SIG-M5 treated with dmso at 0.1 percent for 504 hours (cell line): ENCODE results near the gene GRHPR.
"Not testable (repeated sequence)": the region's sequence is repeated elsewhere in the genome, so short reads cannot be mapped to it uniquely, and the experiment has no call there.

Experiments used
- DNase-seq: peaks from one replicate; lab custom pipeline; 2025; ENCODE audit not compliant: unreplicated experiment; lab: John Stamatoyannopoulos, UW

Gene GRHPR

GRCh38 chr9:37420271-37421215 is 2.0 kb upstream of the GRHPR start:
- DNase-seq: no peak

GRCh38 chr9:37421914-37422288 is 595 bp upstream of the GRHPR start:
- DNase-seq: no peak

GRCh38 chr9:37423508-37423907 is 1.0 kb downstream of the GRHPR start:
- no peak for DNase-seq

GRCh38 chr9:37424204-37424685 is 1.7 kb downstream of the GRHPR start:
- no peak for DNase-seq

- no peak for DNase-seq
Observed at GRCh38 chr9:37424686-37425297, 2.3 kb downstream of the GRHPR start.

- DNase-seq: no peak
Observed at GRCh38 chr9:37425298-37425752, 2.8 kb downstream of the GRHPR start.

GRCh38 chr9:37426431-37426830 is 3.9 kb downstream of the GRHPR start:
- not testable (repeated sequence) for DNase-seq

- DNase-seq: no peak
Observed at GRCh38 chr9:37426846-37427245, 4.3 kb downstream of the GRHPR start.

- no peak for DNase-seq
Observed at GRCh38 chr9:37428345-37428744, 5.8 kb downstream of the GRHPR start.

GRCh38 chr9:37429441-37430285 is 7.2 kb downstream of the GRHPR start:
- DNase-seq: no peak

- DNase-seq: no peak
Observed at GRCh38 chr9:37430841-37431597, 8.5 kb downstream of the GRHPR start.

- no peak for DNase-seq
Observed at GRCh38 chr9:37432020-37432419, 9.5 kb downstream of the GRHPR start.

GRCh38 chr9:37433867-37434371 is 11.4 kb downstream of the GRHPR start:
- DNase-seq: no peak

GRCh38 chr9:37436540-37436939 is 14.0 kb downstream of the GRHPR start:
- DNase-seq: no peak

- no peak for DNase-seq
Observed at GRCh38 chr9:37437010-37437409, 14.5 kb downstream of the GRHPR start.

GRCh38 chr9:37437621-37438020 is 15.1 kb downstream of the GRHPR start:
- DNase-seq: no peak

GRCh38 chr9:37438359-37438758 is 15.9 kb downstream of the GRHPR start:
- DNase-seq: no peak

- DNase-seq: no peak
Observed at GRCh38 chr9:37441776-37442370, 19.4 kb downstream of the GRHPR start.

- no peak for DNase-seq
Observed at GRCh38 chr9:37442556-37442955, 20.1 kb downstream of the GRHPR start.

GRCh38 chr9:37443566-37443965 is 21.1 kb downstream of the GRHPR start:
- no peak for DNase-seq
